DOHH2 (cell line): ENCODE data around the gene KMT2A.

Source experiments
- EZH2phosphoT487 ChIP-seq: fragments of 200-600 bp; sonication (generic); IDR thresholded peaks from 2 replicates; pipeline ENCODE4 v1.6.1; 2017; ENCODE audit warnings: borderline replicate concordance, mild to moderate bottlenecking, antibody characterized with exemption, low read length, moderate library complexity, mixed read lengths
- TF ChIP-seq, protein P1 (sequence below): fragments of 200-600 bp; sonication (generic); IDR thresholded peaks from one replicate; pipeline ENCODE4 v1.5.1; 2014; ENCODE audit warnings: antibody characterized with exemption, mild to moderate bottlenecking, low read depth, low read length; ENCODE audit not compliant: poor library complexity, severe bottlenecking

DNA sequence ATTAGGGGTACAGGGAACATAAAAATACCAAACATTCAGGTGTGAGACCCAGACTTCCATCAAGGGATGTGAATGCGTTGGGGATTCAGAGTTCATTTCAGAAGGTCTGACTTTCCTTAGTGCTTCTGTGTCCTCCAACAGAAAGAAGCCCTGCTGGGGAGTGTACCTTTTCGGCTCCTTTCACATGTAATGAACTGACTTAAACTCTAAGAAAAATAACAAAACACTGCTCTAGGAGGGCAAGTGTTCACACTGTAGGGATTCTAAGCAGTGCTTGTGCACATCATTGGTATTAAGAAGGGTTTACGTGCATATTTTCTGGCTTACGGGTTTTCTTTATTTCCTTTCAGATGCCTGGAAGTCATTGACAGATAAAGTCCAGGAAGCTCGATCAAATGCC lies 75.3 kb downstream of the KMT2A start:
- TF ChIP-seq, protein P1, sequence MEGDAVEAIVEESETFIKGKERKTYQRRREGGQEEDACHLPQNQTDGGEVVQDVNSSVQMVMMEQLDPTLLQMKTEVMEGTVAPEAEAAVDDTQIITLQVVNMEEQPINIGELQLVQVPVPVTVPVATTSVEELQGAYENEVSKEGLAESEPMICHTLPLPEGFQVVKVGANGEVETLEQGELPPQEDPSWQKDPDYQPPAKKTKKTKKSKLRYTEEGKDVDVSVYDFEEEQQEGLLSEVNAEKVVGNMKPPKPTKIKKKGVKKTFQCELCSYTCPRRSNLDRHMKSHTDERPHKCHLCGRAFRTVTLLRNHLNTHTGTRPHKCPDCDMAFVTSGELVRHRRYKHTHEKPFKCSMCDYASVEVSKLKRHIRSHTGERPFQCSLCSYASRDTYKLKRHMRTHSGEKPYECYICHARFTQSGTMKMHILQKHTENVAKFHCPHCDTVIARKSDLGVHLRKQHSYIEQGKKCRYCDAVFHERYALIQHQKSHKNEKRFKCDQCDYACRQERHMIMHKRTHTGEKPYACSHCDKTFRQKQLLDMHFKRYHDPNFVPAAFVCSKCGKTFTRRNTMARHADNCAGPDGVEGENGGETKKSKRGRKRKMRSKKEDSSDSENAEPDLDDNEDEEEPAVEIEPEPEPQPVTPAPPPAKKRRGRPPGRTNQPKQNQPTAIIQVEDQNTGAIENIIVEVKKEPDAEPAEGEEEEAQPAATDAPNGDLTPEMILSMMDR: no peak
- no peak for TF ChIP-seq EZH2phosphoT487
